ENCODE results near the gene SCRN3.

SCRN3 gene

DNA sequence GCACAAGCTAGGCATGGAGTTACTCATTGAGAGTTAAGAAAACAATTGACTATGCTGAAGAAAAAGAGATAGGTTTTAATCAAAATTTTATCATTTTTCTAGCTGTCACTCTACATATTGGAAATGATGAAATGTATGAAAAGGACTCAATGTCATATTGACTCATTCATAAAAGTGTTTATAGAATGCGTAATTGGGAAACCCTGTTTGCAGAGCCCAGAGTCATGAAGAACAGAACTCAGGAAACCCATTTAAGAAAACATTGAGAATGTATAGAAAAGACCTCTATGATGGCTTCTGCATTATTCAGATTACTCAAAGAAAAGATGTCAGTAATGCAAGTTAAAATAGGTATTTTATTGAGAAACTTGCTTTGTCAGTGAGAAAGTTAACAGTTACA lies 36.4 kb downstream of the SCRN3 start:
- CTCF ChIA-PET = no interaction called here
- H3K36me3 ChIP-seq (ENCODE audit: control insufficient read depth in 4 of 4, insufficient read depth in 4 of 4, low read length in 3 of 4) = peaks cover 4 to 31% (median 9%) of the 10 kb centered on the region in 4 experiments
- no peak for DNase-seq
- WGBS (ENCODE audit: insufficient coverage) = 100% methylated on average over 1 of the region's 1 CpG
- POLR2A ChIA-PET = no interaction called here
- peaks cover 0 to 5% (median 0%) of the 10 kb centered on the region in 5 experiments for H3K9me3 ChIP-seq (ENCODE audit: control extremely low read depth in 1 of 5, control insufficient read depth in 4 of 5, insufficient read depth in 2 of 5, low read depth in 1 of 5, low read length in 4 of 5)
- no peaks in the 10 kb centered on the region for H3K27me3 ChIP-seq (replicated peaks in 2 of 5; ENCODE audit: control insufficient read depth in 4 of 5, insufficient read depth in 5 of 5, low read length in 4 of 5)
- no peak overlapping the region for H3K27ac ChIP-seq (ENCODE audit: insufficient read depth in 1 of 2, low read depth in 1 of 2, low read length in 2 of 2, poor library complexity in 1 of 2, severe bottlenecking in 2 of 2)
- H3K4me3 ChIP-seq (ENCODE audit: control insufficient read depth in 1 of 7, extremely low read depth in 1 of 7, insufficient read depth in 4 of 7, low read depth in 2 of 7, low read length in 6 of 7) = no peak overlapping the region
- no peaks in the 10 kb centered on the region for H3K4me1 ChIP-seq (ENCODE audit: control extremely low read depth in 1 of 4, control insufficient read depth in 4 of 4, insufficient read depth in 4 of 4, low read length in 3 of 4)

- ChIA-PET POLR2A (no interaction called here), CTCF (no interaction called here)
These were observed 40.8 kb downstream of the SCRN3 start for GRCh38 chr2:174436351-174436750.

DNA sequence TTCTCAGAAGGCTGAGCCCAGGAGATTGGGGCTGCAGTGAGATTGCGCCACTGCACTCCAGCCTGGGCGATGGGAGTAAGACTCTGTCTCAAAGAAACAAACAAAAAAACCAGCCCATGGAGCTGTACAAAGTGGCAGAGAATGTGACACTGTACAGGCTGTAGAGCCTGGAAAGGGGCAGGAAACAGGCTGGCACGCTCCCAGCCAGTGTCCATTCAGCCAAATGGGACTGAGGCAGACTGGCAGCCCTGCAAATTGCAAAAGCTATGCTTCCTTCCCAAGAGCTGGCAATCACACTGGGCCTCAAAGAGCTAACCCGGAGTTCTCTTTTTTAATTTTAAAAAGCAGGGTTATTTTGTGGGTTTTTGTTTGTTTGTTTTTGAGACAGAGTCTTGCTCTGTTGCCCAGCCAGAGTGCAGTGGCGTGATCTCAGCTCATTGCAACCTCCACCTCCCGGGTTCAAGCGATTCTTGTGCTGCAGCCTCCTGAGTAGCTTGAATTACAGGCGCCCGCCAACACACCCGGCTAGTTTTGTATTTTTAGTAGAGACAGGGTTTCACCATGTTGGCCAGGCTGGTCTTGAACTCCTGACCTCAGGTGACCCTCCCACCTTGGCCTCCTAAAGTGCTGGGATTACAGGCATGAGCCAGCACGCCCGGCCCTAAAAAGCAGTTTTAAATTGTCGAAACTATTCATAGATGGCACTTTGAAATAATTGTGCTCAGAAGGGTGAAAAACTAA lies 42.8 kb downstream of the SCRN3 start:
- POLR2A ChIA-PET = no interaction called here

More at GRCh38 chr2:174436351-174436750, 40.8 kb downstream of the SCRN3 start:
- no peak overlapping the region for H3K4me3 ChIP-seq (ENCODE audit: control insufficient read depth in 1 of 7, extremely low read depth in 1 of 7, insufficient read depth in 4 of 7, low read depth in 2 of 7, low read length in 6 of 7)
- no peak overlapping the region for H3K27ac ChIP-seq (ENCODE audit: insufficient read depth in 1 of 2, low read depth in 1 of 2, low read length in 2 of 2, poor library complexity in 1 of 2, severe bottlenecking in 2 of 2)
- no peak for DNase-seq
- H3K36me3 ChIP-seq (ENCODE audit: control insufficient read depth in 4 of 4, insufficient read depth in 4 of 4, low read length in 3 of 4) = peaks cover 0 to 2% (median 0%) of the 10 kb centered on the region in 4 experiments
- no peaks in the 10 kb centered on the region for H3K27me3 ChIP-seq (replicated peaks in 2 of 5; ENCODE audit: control insufficient read depth in 4 of 5, insufficient read depth in 5 of 5, low read length in 4 of 5)
- no peaks in the 10 kb centered on the region for H3K9me3 ChIP-seq (ENCODE audit: control extremely low read depth in 1 of 5, control insufficient read depth in 4 of 5, insufficient read depth in 2 of 5, low read depth in 1 of 5, low read length in 4 of 5)
- H3K4me1 ChIP-seq (ENCODE audit: control extremely low read depth in 1 of 4, control insufficient read depth in 4 of 4, insufficient read depth in 4 of 4, low read length in 3 of 4) = no peaks in the 10 kb centered on the region

DNA sequence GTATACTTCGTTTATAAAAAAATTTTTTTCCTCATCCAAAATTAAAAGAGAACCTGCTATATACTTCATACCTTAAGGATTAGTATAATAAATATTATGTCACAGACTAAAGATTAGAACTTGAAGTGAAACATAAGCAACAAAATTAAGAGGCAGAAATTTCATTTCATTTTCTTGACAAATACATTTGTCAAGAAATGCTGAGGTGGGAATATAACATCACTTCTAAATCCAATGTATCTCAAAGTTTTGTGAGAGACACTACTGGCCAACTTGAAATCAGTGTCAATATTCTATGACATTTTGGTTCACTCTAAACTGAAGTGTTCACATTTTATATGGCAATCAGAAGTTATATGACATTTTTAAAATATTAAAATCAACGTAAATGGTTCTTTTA lies 43.8 kb downstream of the SCRN3 start:
- WGBS (ENCODE audit: insufficient coverage) = no CpG with 5 or more reads among the region's 2 CpGs
- Histone ChIP-seq H3K4me3 (ENCODE audit: control insufficient read depth in 1 of 7, extremely low read depth in 1 of 7, insufficient read depth in 4 of 7, low read depth in 2 of 7, low read length in 6 of 7) (no peak overlapping the region), H3K27me3 (replicated peaks in 2 of 5; ENCODE audit: control insufficient read depth in 4 of 5, insufficient read depth in 5 of 5, low read length in 4 of 5) (no peaks in the 10 kb centered on the region), H3K9me3 (ENCODE audit: control extremely low read depth in 1 of 5, control insufficient read depth in 4 of 5, insufficient read depth in 2 of 5, low read depth in 1 of 5, low read length in 4 of 5) (no peaks in the 10 kb centered on the region), H3K4me1 (ENCODE audit: control extremely low read depth in 1 of 4, control insufficient read depth in 4 of 4, insufficient read depth in 4 of 4, low read length in 3 of 4) (no peaks in the 10 kb centered on the region), H3K27ac (ENCODE audit: insufficient read depth in 1 of 2, low read depth in 1 of 2, low read length in 2 of 2, poor library complexity in 1 of 2, severe bottlenecking in 2 of 2) (no peak overlapping the region), H3K36me3 (ENCODE audit: control insufficient read depth in 4 of 4, insufficient read depth in 4 of 4, low read length in 3 of 4) (no peaks in the 10 kb centered on the region)
- POLR2A ChIA-PET = no interaction called here
- no peak for DNase-seq
- CTCF ChIA-PET = no interaction called here

More for the DNA sequence above, 42.8 kb downstream of the SCRN3 start:
- Histone ChIP-seq H3K27ac (ENCODE audit: insufficient read depth in 1 of 2, low read depth in 1 of 2, low read length in 2 of 2, poor library complexity in 1 of 2, severe bottlenecking in 2 of 2) (no peak overlapping the region), H3K4me1 (ENCODE audit: control extremely low read depth in 1 of 4, control insufficient read depth in 4 of 4, insufficient read depth in 4 of 4, low read length in 3 of 4) (no peaks in the 10 kb centered on the region), H3K4me3 (ENCODE audit: control insufficient read depth in 1 of 7, extremely low read depth in 1 of 7, insufficient read depth in 4 of 7, low read depth in 2 of 7, low read length in 6 of 7) (no peak overlapping the region), H3K9me3 (ENCODE audit: control extremely low read depth in 1 of 5, control insufficient read depth in 4 of 5, insufficient read depth in 2 of 5, low read depth in 1 of 5, low read length in 4 of 5) (no peaks in the 10 kb centered on the region), H3K36me3 (ENCODE audit: control insufficient read depth in 4 of 4, insufficient read depth in 4 of 4, low read length in 3 of 4) (peaks cover 0 to 1% (median 0%) of the 10 kb centered on the region in 4 experiments), H3K27me3 (replicated peaks in 2 of 5; ENCODE audit: control insufficient read depth in 4 of 5, insufficient read depth in 5 of 5, low read length in 4 of 5) (no peaks in the 10 kb centered on the region)
- CTCF ChIA-PET = no interaction called here
- DNase-seq = no peak
- WGBS (ENCODE audit: insufficient coverage) = 85% methylated on average over 6 of the region's 13 CpGs

DNA sequence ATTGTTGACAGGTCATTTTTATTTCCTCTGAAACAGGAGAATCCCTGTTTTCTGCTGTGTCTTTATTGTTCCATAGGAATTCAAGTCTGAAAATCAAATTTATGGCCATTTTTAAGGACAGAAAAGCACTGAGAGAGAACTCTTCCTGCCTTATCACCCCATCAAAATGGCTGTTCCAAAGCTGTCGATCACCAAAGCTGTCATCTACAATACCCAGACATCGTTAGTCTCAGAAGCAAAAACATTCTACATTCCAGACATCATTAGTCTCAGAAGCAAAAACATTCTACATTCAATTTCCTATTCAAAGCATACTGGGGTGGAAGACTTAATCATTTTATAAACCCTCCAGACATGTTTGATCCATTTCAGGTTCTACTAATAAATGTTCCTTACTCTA lies 44.4 kb downstream of the SCRN3 start:
- no peak for DNase-seq
- H3K4me1 ChIP-seq (ENCODE audit: control extremely low read depth in 1 of 4, control insufficient read depth in 4 of 4, insufficient read depth in 4 of 4, low read length in 3 of 4) = no peaks in the 10 kb centered on the region
- H3K4me3 ChIP-seq (ENCODE audit: control insufficient read depth in 1 of 7, extremely low read depth in 1 of 7, insufficient read depth in 4 of 7, low read depth in 2 of 7, low read length in 6 of 7) = no peak overlapping the region
- H3K27ac ChIP-seq (ENCODE audit: insufficient read depth in 1 of 2, low read depth in 1 of 2, low read length in 2 of 2, poor library complexity in 1 of 2, severe bottlenecking in 2 of 2) = no peak overlapping the region
- ChIA-PET CTCF (no interaction called here), POLR2A (no interaction called here)
- H3K27me3 ChIP-seq (replicated peaks in 2 of 5; ENCODE audit: control insufficient read depth in 4 of 5, insufficient read depth in 5 of 5, low read length in 4 of 5) = no peaks in the 10 kb centered on the region
- 94% methylated on average over 2 of the region's 2 CpGs for WGBS (ENCODE audit: insufficient coverage)
- H3K9me3 ChIP-seq (ENCODE audit: control extremely low read depth in 1 of 5, control insufficient read depth in 4 of 5, insufficient read depth in 2 of 5, low read depth in 1 of 5, low read length in 4 of 5) = no peaks in the 10 kb centered on the region
- H3K36me3 ChIP-seq (ENCODE audit: control insufficient read depth in 4 of 4, insufficient read depth in 4 of 4, low read length in 3 of 4) = no peaks in the 10 kb centered on the region

DNA sequence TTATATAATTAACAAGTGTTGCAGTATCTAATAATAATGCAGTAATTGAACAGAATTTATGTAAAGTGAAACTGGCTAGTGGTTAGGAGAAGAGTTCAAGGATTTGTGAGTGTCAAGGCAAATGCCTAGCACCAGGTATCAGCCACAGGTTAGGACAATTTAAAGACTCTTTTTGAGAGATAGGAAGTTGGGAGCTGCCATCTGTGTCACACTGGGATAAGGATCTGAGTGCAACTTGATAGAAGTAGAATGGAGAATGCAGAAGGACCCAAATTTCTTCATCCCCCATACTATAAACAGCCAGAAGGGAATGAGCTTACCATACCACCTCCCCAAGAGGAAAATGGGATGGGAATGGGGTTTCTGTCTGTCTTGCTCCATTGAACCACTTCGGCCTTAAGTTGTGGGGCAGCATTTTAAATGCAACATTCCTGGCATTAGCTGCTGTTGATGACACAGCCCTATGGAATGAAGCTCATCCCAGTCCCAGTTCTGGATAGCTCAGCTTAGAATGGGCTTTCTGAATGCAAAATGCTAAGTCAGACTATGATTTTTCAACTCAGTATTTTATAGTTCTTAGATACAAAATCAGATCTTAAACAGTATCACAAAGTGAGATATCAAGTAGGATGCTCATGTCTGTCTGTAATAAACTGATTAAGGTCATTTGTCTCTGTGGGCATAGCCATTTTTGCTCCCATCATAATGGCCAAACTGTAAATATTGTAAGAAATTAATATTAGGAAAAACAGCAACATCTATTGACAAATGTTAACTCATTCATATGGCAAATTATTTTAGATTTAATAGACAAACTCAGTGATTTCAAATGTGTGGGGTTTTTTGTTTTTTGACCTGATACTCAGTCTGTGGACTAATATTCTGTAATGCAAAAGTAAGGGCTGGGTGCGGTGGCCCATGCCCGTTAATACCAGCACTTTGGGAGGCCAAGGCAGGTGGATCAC lies 47.3 kb downstream of the SCRN3 start:
- Histone ChIP-seq H3K27ac (ENCODE audit: insufficient read depth in 1 of 2, low read depth in 1 of 2, low read length in 2 of 2, poor library complexity in 1 of 2, severe bottlenecking in 2 of 2) (no peak overlapping the region), H3K4me1 (ENCODE audit: control extremely low read depth in 1 of 4, control insufficient read depth in 4 of 4, insufficient read depth in 4 of 4, low read length in 3 of 4) (no peaks in the 10 kb centered on the region), H3K27me3 (replicated peaks in 2 of 5; ENCODE audit: control insufficient read depth in 4 of 5, insufficient read depth in 5 of 5, low read length in 4 of 5) (no peaks in the 10 kb centered on the region), H3K9me3 (ENCODE audit: control extremely low read depth in 1 of 5, control insufficient read depth in 4 of 5, insufficient read depth in 2 of 5, low read depth in 1 of 5, low read length in 4 of 5) (no peaks in the 10 kb centered on the region), H3K4me3 (ENCODE audit: control insufficient read depth in 1 of 7, extremely low read depth in 1 of 7, insufficient read depth in 4 of 7, low read depth in 2 of 7, low read length in 6 of 7) (no peak overlapping the region), H3K36me3 (ENCODE audit: control insufficient read depth in 4 of 4, insufficient read depth in 4 of 4, low read length in 3 of 4) (no peaks in the 10 kb centered on the region)
- DNase-seq = no peak
- ChIA-PET POLR2A (no interaction called here), CTCF (no interaction called here)
- 89% methylated on average over 1 of the region's 3 CpGs for WGBS (ENCODE audit: insufficient coverage)

GRCh38 chr2:174444761-174445160 lies 49.2 kb downstream of the SCRN3 start:
- H3K4me3 ChIP-seq (ENCODE audit: control insufficient read depth in 1 of 7, extremely low read depth in 1 of 7, insufficient read depth in 4 of 7, low read depth in 2 of 7, low read length in 6 of 7) = no peak overlapping the region
- H3K9me3 ChIP-seq (ENCODE audit: control extremely low read depth in 1 of 5, control insufficient read depth in 4 of 5, insufficient read depth in 2 of 5, low read depth in 1 of 5, low read length in 4 of 5) = no peaks in the 10 kb centered on the region
- 100% methylated on average over 3 of the region's 6 CpGs for WGBS (ENCODE audit: insufficient coverage)
- H3K27me3 ChIP-seq (replicated peaks in 2 of 5; ENCODE audit: control insufficient read depth in 4 of 5, insufficient read depth in 5 of 5, low read length in 4 of 5) = no peaks in the 10 kb centered on the region
- ChIA-PET POLR2A (no interaction called here), CTCF (interaction anchor here (1.2 to 1.4 kb wide), 2 partner anchors 16 to 125 kb away, joined by 3 read pairs; no protein-coding TSS in a partner anchor)
- H3K27ac ChIP-seq (ENCODE audit: insufficient read depth in 1 of 2, low read depth in 1 of 2, low read length in 2 of 2, poor library complexity in 1 of 2, severe bottlenecking in 2 of 2) = no peak overlapping the region
- no peaks in the 10 kb centered on the region for H3K4me1 ChIP-seq (ENCODE audit: control extremely low read depth in 1 of 4, control insufficient read depth in 4 of 4, insufficient read depth in 4 of 4, low read length in 3 of 4)
- H3K36me3 ChIP-seq (ENCODE audit: control insufficient read depth in 4 of 4, insufficient read depth in 4 of 4, low read length in 3 of 4) = no peaks in the 10 kb centered on the region
- no peak for DNase-seq

All from common myeloid progenitor, CD34-positive (primary cell).